Activated naive CD8-positive, alpha-beta T cell treated with anti-CD3 and anti-CD28 coated beads, Interleukin-2, amount 10 ng/mL, durations not matched to agents 7 days and 5 days (primary cell): Measurements from ENCODE around the gene DHX29. TPM values are rescaled to one million over a fixed set of nuclear protein-coding genes. Genes with fewer than 3 reads are reported as not detected.
A peak's percentile ranks its signal among the peaks of the same experiment; 100 is the strongest.

Source experiments
- ATAC-seq: fragments of 150-1000 bp; cut with Tn5 transposase; one replicate; pipeline ENCODE4 v1.10.0; 2021; ENCODE audit warnings: low read depth, moderate library complexity
- POLR2A ChIA-PET: fragments of 350-600 bp; sonication (Branson Sonifier 250); formaldehyde crosslinking; loops from one replicate; lab custom pipeline; 2021; ENCODE audit warnings: antibody characterized with exemption; lab: Charles Lee
- DNase-seq: peaks from one replicate; pipeline ENCODE4 v3.0.0; 2021
- H3K27ac Mint-ChIP-seq: one replicate; pipeline ENCODE4 v1.8.0; 2022; ENCODE audit warnings: mild to moderate bottlenecking, mixed read lengths
- H3K27me3 Mint-ChIP-seq: one replicate; pipeline ENCODE4 v1.8.0; 2022; ENCODE audit warnings: mild to moderate bottlenecking, moderate library complexity, mixed read lengths
- H3K36me3 Mint-ChIP-seq: one replicate; pipeline ENCODE4 v1.8.0; 2021; ENCODE audit warnings: mild to moderate bottlenecking, mixed read lengths
- H3K4me1 Mint-ChIP-seq: one replicate; pipeline ENCODE4 v1.8.0; 2021; ENCODE audit warnings: mixed read lengths
- H3K4me3 Mint-ChIP-seq: one replicate; pipeline ENCODE4 v1.8.0; 2022; ENCODE audit warnings: mild to moderate bottlenecking, moderate library complexity, mixed read lengths
- H3K9me3 Mint-ChIP-seq: one replicate; pipeline ENCODE4 v1.8.0; 2021; ENCODE audit warnings: mixed read lengths
- total RNA-seq, 2 experiments: library from RNA; stranded (reverse); gene quantifications; one replicate each; pipeline ENCODE4 v1.2.3, GENCODE V29; 2021

DHX29 gene
- total RNA-seq, 2 experiments from 2014 or later = 17.4 to 18.9 TPM

DNA sequence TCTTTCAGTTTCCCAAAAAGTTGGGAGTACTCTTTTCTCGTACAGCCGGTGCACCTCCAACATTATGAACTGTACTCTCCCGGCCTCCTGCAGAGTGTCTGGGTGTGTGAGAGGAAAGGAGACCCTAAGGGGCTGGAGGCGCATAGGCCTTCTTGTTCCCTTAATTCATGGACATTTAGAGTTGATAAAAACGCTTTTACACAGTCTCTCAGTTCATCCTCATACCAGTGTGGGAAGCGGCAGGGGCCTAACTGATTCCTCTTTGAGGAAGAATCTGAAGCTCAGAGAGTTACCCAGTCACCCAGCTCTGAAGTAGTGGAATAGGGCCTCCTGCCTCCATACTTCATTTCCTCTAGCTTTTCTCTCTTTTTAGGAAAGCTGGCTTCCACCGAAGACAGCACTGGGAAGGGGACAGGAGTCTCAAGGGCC, 83.7 kb downstream of the DHX29 start:
- Mint-ChIP-seq H3K27me3 (peaks cover 89% of the 10 kb centered on the region), H3K9me3 (no peaks in the 10 kb centered on the region), H3K4me1 (peaks cover 34% of the 10 kb centered on the region), H3K4me3 (peak overlapping the region; percentile 5), H3K27ac (no peak overlapping the region), H3K36me3 (no peaks in the 10 kb centered on the region)
- DNase-seq (no peak), ATAC-seq (no peak)
- POLR2A ChIA-PET = interaction anchor here (0.6 to 1.3 kb wide), 3 partner anchors 11 to 721 kb away, joined by 3 read pairs; no protein-coding TSS in a partner anchor

DNA sequence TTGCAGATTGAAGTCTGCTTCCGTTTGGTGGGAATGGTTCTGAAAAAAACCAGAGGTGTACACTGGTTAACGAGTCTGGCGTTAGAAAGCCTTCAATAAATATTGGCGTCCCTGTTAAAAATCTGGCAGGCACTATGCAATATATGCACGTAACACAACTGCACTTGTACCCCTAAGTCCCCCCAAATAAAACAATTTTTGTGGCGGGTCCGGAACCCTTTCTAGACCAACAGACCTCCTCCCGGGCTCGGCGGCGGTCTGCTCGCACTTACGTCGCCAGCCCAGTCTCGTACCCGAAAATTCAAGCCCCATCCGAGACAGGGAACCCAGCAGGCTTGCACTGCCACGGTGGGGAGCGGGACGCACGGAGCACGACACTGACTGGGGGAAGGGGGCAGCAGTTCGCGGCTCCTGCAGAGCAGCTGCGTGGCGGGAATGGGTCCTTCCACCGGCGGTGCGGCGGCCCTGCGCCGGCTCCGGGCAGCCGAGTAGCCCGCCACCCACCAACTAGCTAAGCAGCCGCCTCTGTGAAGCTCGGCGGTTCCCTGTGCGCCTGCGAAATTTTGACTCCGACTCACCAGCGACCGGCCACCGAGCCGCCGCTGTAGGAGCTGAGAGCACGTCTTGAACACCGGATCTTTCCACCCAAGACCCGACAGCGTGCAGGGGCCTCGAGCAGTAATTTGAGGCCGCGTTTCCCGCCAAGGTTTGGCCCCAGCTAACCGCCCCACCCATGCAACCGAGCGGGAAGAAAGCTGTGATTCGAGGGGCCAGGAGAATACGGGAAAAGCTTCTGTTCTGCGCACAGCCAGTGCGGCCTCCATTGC, 84.3 kb downstream of the DHX29 start:
- DNase-seq (peak; percentile 52), ATAC-seq (no peak)
- Mint-ChIP-seq H3K36me3 (no peaks in the 10 kb centered on the region), H3K4me3 (peak overlapping the region; percentile 33), H3K27me3 (peaks cover 89% of the 10 kb centered on the region), H3K27ac (no peak overlapping the region), H3K4me1 (peaks cover 33% of the 10 kb centered on the region), H3K9me3 (no peaks in the 10 kb centered on the region)
- POLR2A ChIA-PET = interaction anchor here (0.6 to 1.3 kb wide), 3 partner anchors 10 to 721 kb away, joined by 3 read pairs; no protein-coding TSS in a partner anchor

DNA sequence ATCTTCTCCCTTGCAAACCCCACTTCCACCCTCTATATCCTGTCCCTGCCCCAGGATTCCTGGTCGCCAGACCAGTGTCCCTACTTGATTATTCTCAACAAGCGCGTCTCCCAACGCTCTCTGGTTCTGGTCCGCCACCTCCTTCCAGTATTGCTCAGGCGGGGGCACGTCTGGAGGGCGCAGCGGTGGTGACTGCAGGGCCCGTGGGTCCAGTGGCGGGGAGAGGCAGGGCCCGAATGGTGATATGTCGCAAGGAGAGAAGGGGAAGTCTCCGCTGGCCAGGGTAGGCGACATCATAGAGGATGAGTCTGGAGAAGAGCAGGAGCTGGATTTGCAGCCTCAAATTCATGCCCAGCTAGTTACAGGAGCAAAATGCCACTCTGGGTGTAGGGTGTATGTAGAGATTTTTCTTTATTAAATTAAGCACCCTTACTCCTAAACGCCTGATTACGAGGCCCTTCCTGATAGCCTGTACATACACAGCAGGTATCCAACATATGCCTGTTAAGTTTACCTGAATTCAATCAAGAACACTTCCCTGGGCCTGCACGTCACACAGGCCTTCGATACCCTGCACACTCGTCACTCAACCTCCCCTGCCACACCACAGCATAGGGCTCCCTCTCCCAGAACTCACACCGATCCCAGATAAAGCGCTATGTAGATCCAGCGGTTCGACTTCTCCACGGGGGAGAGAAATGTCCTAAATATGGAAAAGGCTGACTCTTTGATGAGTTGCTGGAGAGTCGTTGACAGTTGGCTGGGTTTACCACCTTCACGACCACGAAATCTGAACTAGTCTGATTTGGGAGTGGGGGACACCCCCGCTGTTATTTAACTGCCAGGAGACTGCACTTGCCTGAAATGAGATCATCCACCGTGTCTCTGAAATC, 85.2 kb downstream of the DHX29 start:
- POLR2A ChIA-PET = no interaction called here
- H3K27ac Mint-ChIP-seq = no peak overlapping the region

DNA sequence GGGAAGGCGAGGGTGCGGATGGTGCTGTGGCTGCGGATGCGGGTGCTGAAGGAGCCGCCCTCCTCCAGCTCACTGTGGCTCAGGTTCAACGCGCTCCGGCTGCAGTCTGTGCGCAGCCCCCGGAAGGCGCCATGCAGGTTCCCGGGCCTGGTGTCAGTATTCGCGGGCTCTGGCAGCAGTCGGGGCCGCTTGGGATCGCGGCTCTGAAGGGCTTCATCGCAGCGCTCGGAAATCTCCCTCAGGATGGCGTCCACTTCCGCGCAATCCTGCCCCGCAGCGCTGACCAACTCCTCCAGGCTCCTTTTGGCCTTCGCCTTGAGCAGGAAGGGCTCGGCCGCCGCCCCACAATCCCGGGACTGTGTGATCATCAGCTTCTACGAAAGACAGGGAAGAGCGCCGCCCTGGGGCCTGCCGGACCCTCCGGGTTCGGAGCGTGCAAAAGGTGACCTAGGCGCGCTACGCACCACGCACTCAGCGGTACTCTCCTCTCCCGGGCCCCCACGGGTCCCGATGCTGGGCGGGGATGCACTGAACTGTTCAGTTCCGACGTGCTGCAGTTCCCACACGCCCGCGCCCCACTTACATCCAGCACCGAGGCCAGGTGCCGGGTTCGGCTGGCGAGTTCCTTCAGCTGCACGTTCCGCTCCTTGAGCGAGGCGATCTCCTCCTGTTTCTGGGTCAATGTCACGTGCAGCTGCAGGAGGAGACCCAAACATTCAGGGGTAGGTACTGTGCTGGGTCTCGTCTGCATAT, 86.9 kb downstream of the DHX29 start:
- H3K36me3 Mint-ChIP-seq = no peaks in the 10 kb centered on the region
- H3K27me3 Mint-ChIP-seq = peaks cover 82% of the 10 kb centered on the region
- ATAC-seq (peak; percentile 69), DNase-seq (peak; percentile 55)
- H3K4me3 Mint-ChIP-seq = peak overlapping the region; percentile 82
- H3K9me3 Mint-ChIP-seq = no peaks in the 10 kb centered on the region
- no peak overlapping the region for H3K27ac Mint-ChIP-seq
- H3K4me1 Mint-ChIP-seq = peaks cover 22% of the 10 kb centered on the region
- POLR2A ChIA-PET = no interaction called here

More for the DNA sequence above, 85.2 kb downstream of the DHX29 start:
- no peak for DNase-seq
- H3K27me3 Mint-ChIP-seq = peaks cover 88% of the 10 kb centered on the region
- H3K36me3 Mint-ChIP-seq = no peaks in the 10 kb centered on the region
- no peak for ATAC-seq
- no peaks in the 10 kb centered on the region for H3K9me3 Mint-ChIP-seq
- peaks cover 28% of the 10 kb centered on the region for H3K4me1 Mint-ChIP-seq
- H3K4me3 Mint-ChIP-seq = peak overlapping the region; percentile 37

DNA sequence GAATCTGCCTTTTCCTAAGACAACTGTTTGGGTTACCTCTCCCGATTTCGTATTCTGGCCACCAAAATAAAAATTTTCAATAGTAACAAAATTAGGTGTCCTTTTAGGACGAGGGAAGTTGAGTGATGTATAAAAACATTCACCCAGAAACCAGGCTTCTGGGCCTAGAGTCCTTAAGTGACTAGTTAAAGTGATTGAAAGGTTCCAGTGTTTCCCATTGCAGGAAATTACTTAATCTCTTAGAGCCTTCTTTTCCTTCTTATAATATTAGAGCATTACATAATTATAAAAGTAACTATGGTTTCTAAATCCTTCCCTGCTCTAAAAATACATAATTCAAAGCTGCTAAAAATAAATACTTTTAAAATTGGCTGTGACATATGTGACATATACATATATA, 87.7 kb downstream of the DHX29 start:
- ATAC-seq (no peak), DNase-seq (no peak)
- peaks cover 74% of the 10 kb centered on the region for H3K27me3 Mint-ChIP-seq
- POLR2A ChIA-PET = no interaction called here
- peaks cover 22% of the 10 kb centered on the region for H3K4me1 Mint-ChIP-seq
- no peaks in the 10 kb centered on the region for H3K9me3 Mint-ChIP-seq
- no peaks in the 10 kb centered on the region for H3K36me3 Mint-ChIP-seq
- no peak overlapping the region for H3K27ac Mint-ChIP-seq
- H3K4me3 Mint-ChIP-seq = no peak overlapping the region

DNA sequence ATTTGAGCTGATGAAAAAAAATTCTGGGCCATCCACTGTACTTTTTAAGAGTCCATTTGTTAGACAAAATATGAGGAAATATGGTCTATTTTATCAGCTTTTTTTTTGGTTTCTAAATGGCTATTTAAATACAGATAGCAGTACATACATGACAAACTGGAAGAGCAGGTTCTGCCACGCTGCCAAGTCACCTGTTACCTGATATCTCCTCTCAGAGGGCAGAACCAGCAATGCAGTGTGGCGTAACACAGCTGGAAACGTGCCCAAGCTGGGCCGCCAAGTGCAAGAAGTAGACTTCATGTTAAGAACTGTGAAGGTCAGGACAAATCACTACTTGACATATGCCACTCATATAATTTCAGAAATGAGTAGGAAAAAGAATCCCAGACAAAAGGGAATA, 88.5 kb downstream of the DHX29 start:
- no peak overlapping the region for H3K27ac Mint-ChIP-seq
- H3K36me3 Mint-ChIP-seq = no peaks in the 10 kb centered on the region
- peaks cover 22% of the 10 kb centered on the region for H3K4me1 Mint-ChIP-seq
- no peaks in the 10 kb centered on the region for H3K9me3 Mint-ChIP-seq
- POLR2A ChIA-PET = no interaction called here
- ATAC-seq = no peak
- no peak for DNase-seq
- peaks cover 66% of the 10 kb centered on the region for H3K27me3 Mint-ChIP-seq
- H3K4me3 Mint-ChIP-seq = no peak overlapping the region

DNA sequence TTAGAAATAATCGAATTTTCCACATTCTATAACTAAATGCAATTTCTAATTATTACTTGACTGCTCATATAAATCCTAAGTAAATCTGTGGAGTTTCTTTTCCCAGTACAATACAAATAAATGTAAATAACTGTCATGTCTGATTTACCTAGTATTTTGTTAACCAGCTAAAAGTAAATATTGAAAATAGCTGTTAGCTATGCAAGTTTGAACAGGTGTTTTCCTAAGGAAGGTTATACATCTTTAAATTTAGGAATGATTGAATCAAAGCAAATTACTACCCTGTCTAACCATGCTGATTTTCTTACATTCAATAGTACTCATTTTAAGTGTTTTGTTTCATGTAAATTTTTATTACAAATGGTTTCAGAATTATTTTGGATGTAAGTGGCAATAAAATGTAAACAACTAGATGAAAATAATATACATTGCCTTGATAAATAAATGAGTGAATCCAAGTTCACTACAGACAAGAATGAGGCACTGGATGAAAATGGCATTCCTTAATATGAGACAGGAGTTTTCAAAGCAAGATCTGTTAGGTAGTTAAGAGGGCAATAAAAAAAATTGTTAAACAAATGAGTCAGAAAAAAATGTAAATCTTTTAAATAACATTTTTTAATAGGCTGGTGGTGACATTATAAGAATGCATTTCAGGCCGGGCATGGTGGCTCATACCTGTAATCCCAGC, 96.2 kb downstream of the DHX29 start:
- no peak for ATAC-seq
- Mint-ChIP-seq H3K4me3 (no peak overlapping the region), H3K9me3 (no peaks in the 10 kb centered on the region), H3K27ac (no peak overlapping the region), H3K4me1 (peaks cover 2% of the 10 kb centered on the region), H3K36me3 (no peaks in the 10 kb centered on the region), H3K27me3 (peaks cover 23% of the 10 kb centered on the region)
- POLR2A ChIA-PET = no interaction called here
- DNase-seq = no peak

Other genes starting within 250 kb of the DHX29 start
- 100 to 1,000 TPM; 242 to 250 TPM for gene GZMA, start 205.0 kb downstream of the DHX29 start, total RNA-seq
- not detected for gene GPX8, start 147.5 kb downstream of the DHX29 start, total RNA-seq
- under 1 TPM; 0.28 to 0.48 TPM for gene CDC20B, start 134.5 kb downstream of the DHX29 start, total RNA-seq
- not detected for gene MCIDAS, start 80.4 kb downstream of the DHX29 start, total RNA-seq
- not detected for gene CCNO, start 74.1 kb downstream of the DHX29 start, total RNA-seq
- 10 to 100 TPM; 69.9 to 72.3 TPM for gene MTREX, start 295 bp upstream of the DHX29 start, total RNA-seq
- 10 to 100 TPM; 25.9 to 27.8 TPM for gene PLPP1, start 227.3 kb upstream of the DHX29 start, total RNA-seq